ENCODE measurements around the gene FXYD6. TPM values are rescaled to one million over a fixed set of nuclear protein-coding genes. Genes with fewer than 3 reads are reported as not detected.

FXYD6 gene
- total RNA-seq, 2 experiments from 2014 or later, result not detected

DNA sequence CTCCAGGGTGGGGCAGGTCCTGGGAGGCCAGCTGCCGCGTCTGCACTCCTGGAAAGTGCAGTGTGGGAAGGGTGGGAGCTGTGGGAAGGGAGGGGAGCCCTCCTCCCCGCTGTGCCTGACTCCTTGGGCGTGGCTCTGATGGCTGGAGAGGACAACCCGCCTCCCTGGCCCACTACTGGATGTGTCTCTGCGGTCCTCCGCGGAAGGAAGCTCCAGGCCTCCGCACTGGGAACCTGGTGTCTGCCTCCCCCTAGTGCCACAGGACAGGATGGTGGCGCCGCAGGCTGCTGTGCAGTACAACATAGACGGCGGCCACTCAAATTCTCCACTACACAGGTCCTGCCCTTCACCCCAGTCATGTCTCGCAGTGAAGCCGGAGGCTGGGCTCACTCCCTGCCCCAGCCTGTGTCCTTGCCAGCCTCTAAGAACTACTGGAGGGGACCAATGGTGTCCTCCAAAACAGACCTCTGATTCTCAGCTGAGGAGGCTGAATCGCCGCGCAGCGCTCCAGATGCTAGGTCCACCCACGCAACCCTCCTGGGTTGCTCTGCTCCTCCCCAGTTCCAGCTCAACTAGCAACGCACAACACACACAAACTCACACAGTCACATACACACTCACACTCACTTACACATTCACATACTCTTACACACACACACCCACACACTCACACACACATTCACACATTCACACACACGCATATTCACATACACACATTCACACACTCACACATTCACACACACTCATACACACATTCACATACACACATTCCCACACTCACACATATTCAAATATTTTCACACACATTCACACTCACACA lies 67.0 kb downstream of the FXYD6 start:
- Histone ChIP-seq H3K27ac (ENCODE audit: low read depth, low read length, poor library complexity, severe bottlenecking) (no peak overlapping the region), H3K4me2 (ENCODE audit: low read length) (no peak overlapping the region), H3K36me3 (ENCODE audit: insufficient read depth, low read length) (no peaks in the 10 kb centered on the region), H3K4me3 (ENCODE audit: low read depth, low read length, poor library complexity, severe bottlenecking) (no peak overlapping the region), H3K4me1 (ENCODE audit: insufficient read depth, low read length, poor library complexity, severe bottlenecking) (peaks cover 1% of the 10 kb centered on the region), H2AFZ (ENCODE audit: low read length) (no peak overlapping the region), H3K79me2 (ENCODE audit: insufficient read depth, low read depth, low read length) (no peaks in the 10 kb centered on the region), H4K20me1 (ENCODE audit: insufficient read depth, low read length) (no peaks in the 10 kb centered on the region), H3K9me2 (ENCODE audit: insufficient read depth, low read length) (no peaks in the 10 kb centered on the region), H3K9me3 (ENCODE audit: low read length) (no peaks in the 10 kb centered on the region)
- DNase-seq (ENCODE audit: low spot score), result no peak
- no TSS peak for BruUV-seq (replicated peaks)
- intact Hi-C loops (cut with micrococcal nuclease; ENCODE audit: unreplicated experiment), result loop anchor here (10.0 kb wide), 2 partner anchors 135 to 365 kb away; partner anchors contain the start of gene SCN2B
- ChIA-PET POLR2A (interaction anchor here (0.6 to 2.5 kb wide), 2 partner anchors 8 to 719 kb away, joined by 7 to 8 read pairs; no protein-coding TSS in a partner anchor), CTCF (ENCODE audit: unreplicated experiment) (no interaction called here)
- TF ChIP-seq CTCF (conservative IDR thresholded peaks at IDR 0.05; ENCODE audit: low read length), result no peak
- TF ChIP-seq EZH2phosphoT487 (IDR thresholded peaks at IDR 0.05; ENCODE audit: borderline replicate concordance, low read depth, low read length), result no peak

DNA sequence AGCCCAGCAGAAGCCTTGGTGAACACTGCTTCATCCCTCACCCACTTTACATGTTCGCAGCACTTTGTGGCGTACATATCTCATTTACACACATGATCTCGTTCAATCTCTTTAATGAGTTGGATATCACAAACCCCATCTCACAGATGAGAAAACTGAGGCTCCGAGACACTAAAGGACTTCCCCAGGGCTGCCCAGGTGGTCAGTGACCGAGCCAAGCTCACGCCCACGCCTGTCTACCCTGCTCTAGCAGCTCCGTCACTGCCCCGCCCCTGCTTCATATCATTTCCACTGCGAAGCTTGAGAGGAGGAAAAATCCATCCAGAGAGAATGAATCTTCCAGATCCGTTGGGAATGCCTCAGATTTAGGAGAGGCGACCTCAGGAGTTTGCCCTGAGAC lies 67.7 kb downstream of the FXYD6 start:
- Histone ChIP-seq H3K9me3 (ENCODE audit: low read length) (no peaks in the 10 kb centered on the region), H3K79me2 (ENCODE audit: insufficient read depth, low read depth, low read length) (no peaks in the 10 kb centered on the region), H3K9me2 (ENCODE audit: insufficient read depth, low read length) (no peaks in the 10 kb centered on the region), H3K4me1 (ENCODE audit: insufficient read depth, low read length, poor library complexity, severe bottlenecking) (no peaks in the 10 kb centered on the region), H4K20me1 (ENCODE audit: insufficient read depth, low read length) (no peaks in the 10 kb centered on the region), H3K27ac (ENCODE audit: low read depth, low read length, poor library complexity, severe bottlenecking) (no peak overlapping the region), H3K4me2 (ENCODE audit: low read length) (no peak overlapping the region), H3K36me3 (ENCODE audit: insufficient read depth, low read length) (no peaks in the 10 kb centered on the region), H2AFZ (ENCODE audit: low read length) (no peak overlapping the region), H3K4me3 (ENCODE audit: low read depth, low read length, poor library complexity, severe bottlenecking) (no peak overlapping the region)
- no peak for DNase-seq (ENCODE audit: low spot score)
- POLR2A ChIA-PET, result interaction anchor here (0.6 to 2.5 kb wide), 2 partner anchors 9 to 718 kb away, joined by 7 to 8 read pairs; no protein-coding TSS in a partner anchor
- no peak for TF ChIP-seq EZH2phosphoT487 (IDR thresholded peaks at IDR 0.05; ENCODE audit: borderline replicate concordance, low read depth, low read length)
- TF ChIP-seq CTCF (conservative IDR thresholded peaks at IDR 0.05; ENCODE audit: low read length), result no peak
- intact Hi-C loops (cut with micrococcal nuclease; ENCODE audit: unreplicated experiment), result no loop called here
- CTCF ChIA-PET (ENCODE audit: unreplicated experiment), result no interaction called here
- no TSS peak for BruUV-seq (replicated peaks)

All from OCI-LY7 (cell line).